GM18519 (cell line): ENCODE measurements around the gene MTUS2.
A peak's percentile ranks its signal among the peaks of the same experiment; 100 is the strongest.

ENCODE experiments used
- ATAC-seq: cut with Tn5 transposase; IDR thresholded peaks from one replicate; pipeline ENCODE4 v1.9.1; 2021; ENCODE audit warnings: mild to moderate bottlenecking, moderate library complexity; ENCODE audit not compliant: unreplicated experiment, low FRiP score

MTUS2 gene

GRCh38 chr13:29529754-29530153, 709.6 kb downstream of the MTUS2 start:
- no peak for ATAC-seq

- no peak for ATAC-seq
These were observed 710.8 kb downstream of the MTUS2 start for GRCh38 chr13:29530901-29531300.

GRCh38 chr13:29532116-29532515, 712.0 kb downstream of the MTUS2 start:
- no peak for ATAC-seq

- ATAC-seq = no peak
These were observed 712.7 kb downstream of the MTUS2 start for GRCh38 chr13:29532821-29533220.

- no peak for ATAC-seq
These were observed 713.9 kb downstream of the MTUS2 start for GRCh38 chr13:29534083-29534482.

GRCh38 chr13:29535663-29536655, 715.8 kb downstream of the MTUS2 start:
- no peak for ATAC-seq

DNA sequence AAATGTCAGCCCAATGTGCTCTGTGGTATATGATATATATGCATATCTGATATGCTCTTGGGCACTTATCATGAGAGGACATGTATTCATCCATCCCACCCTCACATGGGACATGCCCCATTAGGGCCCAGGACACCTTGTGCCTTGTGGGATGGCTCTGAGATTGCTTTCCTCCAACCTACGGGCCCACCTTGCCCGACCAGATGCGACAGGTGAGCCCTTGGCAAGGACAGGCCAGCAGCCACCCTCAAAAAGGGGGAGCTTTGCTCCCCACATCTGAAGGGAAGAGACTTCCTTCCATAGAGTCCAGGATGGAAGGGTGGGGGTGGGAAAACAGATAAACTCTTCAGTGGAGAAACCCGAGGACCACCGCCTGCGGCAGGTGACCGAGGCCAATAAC, 716.7 kb downstream of the MTUS2 start:
- no peak for ATAC-seq

GRCh38 chr13:29537736-29538651, 717.9 kb downstream of the MTUS2 start:
- no peak for ATAC-seq

DNA sequence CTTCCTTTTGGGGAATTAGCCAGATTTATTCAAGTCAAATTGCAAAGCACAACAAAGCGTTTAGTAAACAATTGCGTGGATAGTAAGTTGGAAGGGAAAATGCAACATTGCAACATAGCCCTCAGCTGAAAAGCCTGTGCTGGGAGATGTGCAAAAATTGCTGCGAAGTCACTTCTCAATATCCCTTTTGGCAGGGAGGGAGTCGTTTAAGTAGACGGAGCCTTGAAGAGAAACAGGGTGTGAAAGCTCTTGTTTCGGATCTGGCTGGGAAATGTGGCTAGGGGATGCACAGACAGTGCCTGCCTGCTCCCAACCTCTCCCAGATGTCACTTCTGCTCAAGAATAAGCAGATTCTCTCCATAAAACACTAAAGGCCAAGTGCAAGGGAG, 718.5 kb downstream of the MTUS2 start:
- no peak for ATAC-seq

DNA sequence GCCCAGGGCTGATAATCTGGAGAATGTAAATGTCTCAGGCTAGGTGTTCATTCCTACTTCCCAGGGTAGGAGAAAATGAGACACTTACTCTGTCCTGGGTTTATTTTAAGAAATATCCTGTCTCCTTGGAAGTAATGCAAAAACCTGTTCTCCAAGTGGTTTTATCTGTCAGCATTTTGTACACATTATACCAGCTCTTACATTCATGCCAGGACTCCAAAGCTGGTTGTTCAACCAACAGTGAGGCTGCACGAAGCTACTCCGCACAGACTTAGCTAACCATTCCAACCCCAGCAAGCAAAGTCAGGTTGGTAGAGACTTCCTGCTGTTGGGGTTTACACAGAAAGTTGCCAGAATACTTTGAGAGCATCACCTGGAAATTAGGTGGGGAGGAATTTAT, 719.7 kb downstream of the MTUS2 start:
- ATAC-seq = no peak

DNA sequence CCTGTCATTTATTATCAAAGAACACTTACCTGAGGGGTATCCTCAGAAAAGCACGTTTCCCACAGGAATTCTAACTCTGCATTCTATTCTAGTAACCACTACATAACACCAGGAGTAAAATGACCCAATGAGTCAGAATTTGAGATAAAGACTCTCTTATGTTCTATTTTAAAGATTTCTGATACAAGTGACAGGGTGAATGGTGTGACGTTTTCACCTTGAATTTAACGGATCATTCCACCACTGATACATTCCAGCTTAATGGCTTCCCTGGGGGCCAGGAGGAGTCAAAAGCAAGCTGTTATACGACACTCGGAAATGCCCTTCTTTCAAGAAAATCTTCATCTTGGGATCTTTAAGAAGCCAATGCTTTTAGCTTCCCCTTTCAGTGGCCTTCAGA, 720.2 kb downstream of the MTUS2 start:
- ATAC-seq = no peak

DNA sequence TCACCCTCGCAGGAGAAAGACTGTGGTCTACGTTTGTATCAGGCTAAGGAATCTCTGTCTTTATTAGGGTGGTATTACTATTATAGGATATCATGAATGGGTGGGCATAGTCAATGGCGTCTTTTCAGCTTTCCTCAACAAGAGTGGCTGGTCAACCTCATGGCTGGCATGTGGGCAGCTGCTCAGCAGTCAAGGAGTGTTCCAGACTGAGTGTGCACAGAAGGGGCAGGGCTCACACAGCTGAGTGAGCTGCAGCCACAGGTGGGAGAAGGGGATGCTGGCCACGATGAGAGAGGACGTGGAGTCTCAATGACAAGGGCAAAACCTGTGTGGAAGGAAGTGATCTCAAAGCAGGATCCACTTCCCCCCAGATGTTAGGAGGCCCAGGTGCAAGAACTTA, 720.7 kb downstream of the MTUS2 start:
- no peak for ATAC-seq

GRCh38 chr13:29541400-29541799, 721.3 kb downstream of the MTUS2 start:
- ATAC-seq = no peak

- ATAC-seq = no peak
These were observed 722.2 kb downstream of the MTUS2 start for GRCh38 chr13:29542381-29542780.

DNA sequence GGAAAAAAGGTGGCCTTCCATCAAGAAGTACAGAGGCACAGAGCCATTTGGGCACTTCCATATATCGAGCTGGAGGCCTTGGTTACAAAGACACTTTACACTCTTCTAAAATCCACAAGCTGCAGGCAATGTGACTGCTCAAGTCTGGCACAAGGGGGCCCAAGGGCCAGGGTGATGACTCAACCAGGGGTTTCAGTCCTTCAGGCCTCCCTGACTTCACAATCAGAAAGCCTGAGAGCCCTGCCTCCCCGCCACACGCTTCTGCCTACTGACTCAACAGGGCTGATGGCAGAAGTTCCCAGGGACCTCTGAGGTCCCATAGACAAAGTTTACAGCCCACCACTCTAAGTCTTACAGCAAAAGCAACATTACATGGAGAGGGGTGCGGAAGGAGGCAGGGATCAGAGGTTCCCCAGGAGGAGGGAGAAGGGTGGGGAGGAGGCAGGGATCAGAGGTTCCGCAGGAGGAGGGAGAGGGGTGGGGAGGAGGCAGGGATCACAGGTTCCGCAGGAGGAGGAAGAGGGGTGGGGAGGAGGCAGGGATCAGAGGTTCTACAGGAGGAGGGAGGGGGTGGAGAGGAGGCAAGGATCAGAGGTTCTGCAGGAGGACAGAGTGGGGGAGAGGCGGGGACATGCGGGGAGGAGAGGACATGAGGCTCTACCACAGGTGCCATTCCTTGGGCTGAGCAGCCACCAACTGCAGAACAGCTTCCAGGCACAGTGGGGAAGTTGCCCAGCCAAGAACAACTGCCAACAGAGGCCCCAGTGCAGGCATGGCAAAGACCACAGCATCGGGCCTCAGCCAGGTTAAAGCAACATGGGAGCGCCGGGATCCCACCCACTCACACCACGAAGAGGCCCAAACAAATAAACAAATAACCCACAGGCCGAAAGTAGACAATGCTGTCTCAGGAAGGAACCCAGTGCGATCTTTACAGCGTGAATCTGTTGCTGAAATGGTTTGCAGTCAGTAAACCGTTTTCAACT, 723.4 kb downstream of the MTUS2 start:
- peak; percentile 93 for ATAC-seq

DNA sequence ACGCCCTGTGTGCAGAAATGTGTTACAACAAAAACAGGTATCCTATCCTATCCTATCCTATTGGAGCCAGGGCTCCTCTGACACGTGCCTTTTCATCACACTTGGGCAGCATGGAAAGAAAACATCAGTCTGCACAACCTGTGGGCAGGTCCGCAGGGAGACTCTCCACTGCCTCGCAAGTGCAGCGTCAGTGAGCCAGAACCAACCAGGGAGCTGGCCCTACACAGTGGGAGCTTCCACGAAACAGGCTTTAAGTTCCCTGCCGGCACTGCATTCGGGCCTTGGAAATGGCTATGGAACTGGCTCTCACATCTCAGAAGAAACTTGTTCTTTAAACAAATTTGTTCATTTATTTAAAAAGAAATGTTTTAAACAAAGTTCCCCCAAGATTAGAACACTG, 725.8 kb downstream of the MTUS2 start:
- ATAC-seq = no peak

DNA sequence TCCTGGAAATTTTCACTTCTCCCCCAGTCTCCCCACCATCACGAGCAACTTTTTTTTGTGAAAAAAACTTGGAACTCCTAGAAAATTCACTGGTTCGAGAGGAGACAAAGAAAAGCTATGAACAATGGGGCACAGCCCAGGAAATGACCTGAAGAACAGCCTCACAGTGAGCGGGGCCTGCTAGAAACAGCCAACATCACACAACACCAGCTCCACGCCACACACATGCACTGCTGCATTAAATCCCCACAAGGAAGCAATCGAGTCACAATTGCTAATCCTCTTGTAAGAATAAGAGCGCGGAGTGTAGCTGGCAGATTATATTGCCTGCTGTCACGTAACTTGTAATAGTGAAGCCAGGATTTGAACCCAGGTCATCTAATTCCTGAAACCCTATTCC, 726.5 kb downstream of the MTUS2 start:
- no peak for ATAC-seq

DNA sequence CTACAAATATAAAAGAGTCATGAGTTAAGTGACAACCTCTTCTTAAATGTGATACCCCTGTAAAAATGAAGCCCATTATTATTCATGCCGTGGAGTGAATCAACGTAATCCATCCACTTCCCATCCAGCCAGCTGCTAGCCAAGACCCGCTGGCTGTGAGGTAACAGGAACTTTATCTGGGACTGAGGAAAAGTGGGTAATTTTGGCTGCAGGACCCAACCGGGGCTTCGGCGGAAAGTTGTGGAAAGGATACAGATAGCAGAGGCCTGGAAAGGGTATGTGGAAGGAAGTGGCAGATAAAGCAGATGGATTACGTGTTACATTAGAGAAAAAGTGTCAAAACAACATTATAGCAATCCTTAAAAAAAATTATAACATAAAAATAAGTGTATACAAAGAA, 727.0 kb downstream of the MTUS2 start:
- no peak for ATAC-seq

DNA sequence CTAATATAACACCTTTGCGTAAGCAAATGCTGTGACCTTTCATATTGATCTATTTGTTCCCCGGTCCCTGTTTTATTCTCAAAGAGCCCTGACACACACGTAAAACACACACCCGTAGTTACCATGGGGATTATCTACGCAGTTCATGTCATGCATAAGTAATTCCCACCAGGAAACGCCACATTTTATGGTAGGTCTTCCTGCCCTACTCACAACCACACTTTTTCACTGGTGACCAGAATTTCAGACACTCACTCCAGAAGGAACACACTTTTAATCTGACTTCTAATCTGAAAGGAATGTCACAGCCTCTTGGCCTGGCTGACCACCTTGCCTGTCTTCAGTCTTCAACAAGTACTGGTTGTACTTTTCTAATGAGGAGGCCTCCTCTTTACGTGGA, 728.6 kb downstream of the MTUS2 start:
- ATAC-seq = no peak

DNA sequence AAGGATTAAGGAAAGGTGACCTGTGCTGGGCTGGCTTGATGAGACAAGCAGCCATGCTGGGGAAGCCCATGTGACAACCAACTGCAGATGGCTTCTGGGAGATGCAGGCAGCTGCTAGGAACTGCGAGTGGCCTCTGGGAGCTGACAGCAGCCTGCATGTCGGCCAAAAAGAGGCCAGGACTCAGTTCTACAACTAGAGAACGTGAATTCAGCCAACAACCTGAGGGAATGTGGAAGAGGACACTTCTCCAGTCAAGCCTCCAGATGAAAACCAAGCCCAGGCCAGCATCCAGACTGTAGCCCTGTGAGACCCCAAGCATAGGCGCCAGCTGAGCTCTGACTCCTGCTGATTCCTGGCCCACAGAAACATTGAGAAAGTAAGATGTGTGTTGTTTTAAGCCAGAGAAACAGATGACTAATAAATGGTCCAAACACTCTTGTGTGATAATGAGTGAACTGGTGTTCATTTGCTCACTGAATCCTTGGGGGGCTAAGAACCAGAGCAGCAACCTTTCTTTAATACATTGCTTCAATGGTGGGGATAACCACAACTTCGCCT, 730.4 kb downstream of the MTUS2 start:
- ATAC-seq = no peak
